Sigmoid colon (tissue), 7 donors: Measurements from ENCODE around the gene CEACAM6. TPM values are rescaled to one million over a fixed set of nuclear protein-coding genes. Genes with fewer than 3 reads are reported as not detected.

Experiments
- DNase-seq: peaks from one replicate; pipeline ENCODE4 v3.0.0-alpha.2; 2019
- H3K27ac ChIP-seq, 4 donors: fragments of 200-600 bp; sonication (generic); one replicate each; pipeline ENCODE4 v1.5.1; 2016 to 2019; ENCODE audit warnings: mild to moderate bottlenecking in 1 of 4
- H3K27me3 ChIP-seq, 3 donors: fragments of 200-600 bp; sonication (generic); one replicate each; pipeline ENCODE4 v1.5.1; 2019; ENCODE audit warnings: mild to moderate bottlenecking in 1 of 3
- H3K36me3 ChIP-seq, 4 donors: fragments of 200-600 bp; sonication (generic); one replicate each; pipeline ENCODE4 v1.5.1; 2016 to 2019
- H3K4me1 ChIP-seq, 4 donors: fragments of 200-600 bp; sonication (generic); one replicate each; pipeline ENCODE4 v1.5.1; 2017 to 2019
- H3K4me3 ChIP-seq, 4 donors: fragments of 200-600 bp; sonication (generic); one replicate each; pipeline ENCODE4 v1.5.1; 2017 to 2019; ENCODE audit warnings: mild to moderate bottlenecking in 2 of 4, moderate library complexity in 1 of 4
- H3K9me3 ChIP-seq, 4 donors: fragments of 200-600 bp in 3 of 4; sonication (generic) in 3 of 4; one replicate each; pipeline versions ENCODE4 v1.5.1 to v1.6.1; 2013 to 2019
- EP300 ChIP-seq, 4 donors: sonication (generic); formaldehyde crosslinking; IDR thresholded peaks; one replicate each; pipeline ENCODE4 v1.6.1; 2017; ENCODE audit warnings: antibody characterized with exemption in 4 of 4
- POLR2A ChIP-seq, 2 donors: fragments of 450-650 bp; IDR thresholded peaks; one replicate each; pipeline ENCODE4 v1.6.1; 2016; ENCODE audit warnings: antibody characterized with exemption in 2 of 2, mild to moderate bottlenecking in 2 of 2, moderate library complexity in 2 of 2
- POLR2AphosphoS5 ChIP-seq, 4 donors: sonication (generic); formaldehyde crosslinking; IDR thresholded peaks; one replicate each; pipeline ENCODE4 v1.6.1; 2017; ENCODE audit warnings: antibody characterized with exemption in 4 of 4
- WGBS, 2 donors: extraction: QIAGEN DNeasy Blood & Tissue Kit; methylation state at CpG; one replicate each; pipeline ENCODE4 v1.1.7; 2013; 5-methylcytosine and 5-hydroxymethylcytosine counted together
- intact Hi-C: fragments of 100-400 bp; cut with DNase I; formaldehyde crosslinking; loops from one replicate; pipeline ENCODE4 v1.15.1; 2023
- polyA plus RNA-seq, 3 donors: library from polyadenylated mRNA; stranded (reverse); fragments of 200-250 nt; gene quantifications; one replicate each; pipeline ENCODE4 v1.2.3, GENCODE V29; 2013
- total RNA-seq, 4 donors: library from RNA; depleted of rRNA; stranded (reverse); fragments of >200 nt; gene quantifications; one replicate each; pipeline ENCODE4 v1.1.0, GENCODE V29; 2016
- TF ChIP-seq, protein P1 (sequence below), 4 experiments: fragments of 450-650 bp in 3 of 4; fragments of 200-600 bp in 1 of 4; IDR thresholded peaks; one replicate each; pipeline ENCODE4 v1.5.1; 2016 to 2019; ENCODE audit warnings: antibody characterized with exemption in 4 of 4, mild to moderate bottlenecking in 3 of 4, moderate library complexity in 2 of 4
- donor health status: healthy with polysubstance abuse.
- donor health status: Bipolar disorder and iron deficiency.
- donor health status: healthy.

Gene CEACAM6
- total and polyA plus RNA-seq, 7 donors: 0.27 to 516 (median 18.1) TPM; not detected in 1

GRCh38 chr19:41718761-41719160 lies 36.6 kb upstream of the CEACAM6 start:
- TF ChIP-seq POLR2AphosphoS5 (IDR thresholded peaks at IDR 0.05) (no peak), EP300 (IDR thresholded peaks at IDR 0.05) (no peak), POLR2A (IDR thresholded peaks at IDR 0.05) (no peak)
- TF ChIP-seq, protein P1, sequence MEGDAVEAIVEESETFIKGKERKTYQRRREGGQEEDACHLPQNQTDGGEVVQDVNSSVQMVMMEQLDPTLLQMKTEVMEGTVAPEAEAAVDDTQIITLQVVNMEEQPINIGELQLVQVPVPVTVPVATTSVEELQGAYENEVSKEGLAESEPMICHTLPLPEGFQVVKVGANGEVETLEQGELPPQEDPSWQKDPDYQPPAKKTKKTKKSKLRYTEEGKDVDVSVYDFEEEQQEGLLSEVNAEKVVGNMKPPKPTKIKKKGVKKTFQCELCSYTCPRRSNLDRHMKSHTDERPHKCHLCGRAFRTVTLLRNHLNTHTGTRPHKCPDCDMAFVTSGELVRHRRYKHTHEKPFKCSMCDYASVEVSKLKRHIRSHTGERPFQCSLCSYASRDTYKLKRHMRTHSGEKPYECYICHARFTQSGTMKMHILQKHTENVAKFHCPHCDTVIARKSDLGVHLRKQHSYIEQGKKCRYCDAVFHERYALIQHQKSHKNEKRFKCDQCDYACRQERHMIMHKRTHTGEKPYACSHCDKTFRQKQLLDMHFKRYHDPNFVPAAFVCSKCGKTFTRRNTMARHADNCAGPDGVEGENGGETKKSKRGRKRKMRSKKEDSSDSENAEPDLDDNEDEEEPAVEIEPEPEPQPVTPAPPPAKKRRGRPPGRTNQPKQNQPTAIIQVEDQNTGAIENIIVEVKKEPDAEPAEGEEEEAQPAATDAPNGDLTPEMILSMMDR (IDR thresholded peaks at IDR 0.05): no peak
- H3K9me3 ChIP-seq: no peaks in the 10 kb centered on the region
- no peak for DNase-seq
- no peaks in the 10 kb centered on the region for H3K36me3 ChIP-seq
- no peak overlapping the region for H3K4me3 ChIP-seq
- no peaks in the 10 kb centered on the region for H3K4me1 ChIP-seq
- H3K27ac ChIP-seq: no peak overlapping the region
- WGBS, 2 donors: 88 to 90% methylated on average over 6 of the region's 6 CpGs
- H3K27me3 ChIP-seq: peaks cover 0 to 6% (median 0%) of the 10 kb centered on the region in 3 donors
- intact Hi-C loops: no loop called here

DNA sequence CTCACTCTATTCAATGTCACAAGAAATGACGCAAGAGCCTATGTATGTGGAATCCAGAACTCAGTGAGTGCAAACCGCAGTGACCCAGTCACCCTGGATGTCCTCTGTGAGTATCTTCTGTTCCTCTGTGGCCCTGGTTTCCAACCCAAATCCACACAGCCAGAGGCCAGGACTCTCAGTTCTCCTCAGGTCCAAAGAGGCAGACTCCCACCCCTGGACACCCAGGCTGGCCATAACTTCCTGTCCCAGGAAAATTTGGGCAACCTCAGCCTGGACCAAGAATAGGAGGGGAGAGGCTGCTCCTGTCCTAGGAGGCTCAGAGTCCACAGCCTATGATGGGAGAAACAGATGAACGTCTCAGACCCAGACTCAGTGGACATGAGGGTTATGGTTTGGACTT lies 35.2 kb upstream of the CEACAM6 start:
- peaks cover 0 to 3% (median 0%) of the 10 kb centered on the region in 3 donors for H3K27me3 ChIP-seq
- H3K36me3 ChIP-seq: no peaks in the 10 kb centered on the region
- H3K9me3 ChIP-seq: no peaks in the 10 kb centered on the region
- H3K4me3 ChIP-seq: no peak overlapping the region
- no peak overlapping the region for H3K27ac ChIP-seq
- WGBS, 2 donors: 84 to 88% methylated on average over 3 of the region's 3 CpGs
- no peaks in the 10 kb centered on the region for H3K4me1 ChIP-seq
- DNase-seq: no peak
- TF ChIP-seq POLR2AphosphoS5 (IDR thresholded peaks at IDR 0.05) (no peak), POLR2A (IDR thresholded peaks at IDR 0.05) (no peak), EP300 (IDR thresholded peaks at IDR 0.05) (no peak)
- TF ChIP-seq, protein P1 (IDR thresholded peaks at IDR 0.05): no peak
- intact Hi-C loops: no loop called here

DNA sequence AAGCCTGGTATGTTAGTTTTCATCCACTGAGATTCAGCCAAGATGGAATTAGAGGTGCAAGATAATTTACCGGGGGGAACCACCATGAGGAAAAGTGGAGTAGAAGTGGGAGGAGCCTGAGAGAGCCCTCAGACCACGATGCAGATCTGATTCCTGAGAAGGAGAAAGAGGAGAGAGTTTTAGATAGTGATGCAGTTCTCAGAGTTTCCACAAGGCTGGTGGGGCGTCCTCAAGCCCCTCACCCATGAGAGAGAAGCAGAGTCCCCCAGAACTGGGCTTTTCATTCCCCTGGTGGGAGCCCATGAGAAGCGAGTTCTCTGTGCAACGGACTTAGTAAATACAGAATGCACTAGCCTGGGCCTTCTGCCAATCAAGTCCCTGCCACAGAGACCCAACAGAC lies 28.8 kb upstream of the CEACAM6 start:
- peaks cover 0 to 23% (median 0%) of the 10 kb centered on the region in 3 donors for H3K27me3 ChIP-seq
- H3K9me3 ChIP-seq: no peaks in the 10 kb centered on the region
- 49 to 60% methylated on average over 5 of the region's 5 CpGs for WGBS, 2 donors
- intact Hi-C loops: no loop called here
- no peak overlapping the region for H3K27ac ChIP-seq
- H3K36me3 ChIP-seq: no peaks in the 10 kb centered on the region
- DNase-seq: no peak
- no peak overlapping the region for H3K4me3 ChIP-seq
- TF ChIP-seq, protein P1 (IDR thresholded peaks at IDR 0.05): no peak
- no peak for TF ChIP-seq EP300 (IDR thresholded peaks at IDR 0.05)
- no peak for TF ChIP-seq POLR2A (IDR thresholded peaks at IDR 0.05)
- TF ChIP-seq POLR2AphosphoS5 (IDR thresholded peaks at IDR 0.05): no peak
- H3K4me1 ChIP-seq: no peaks in the 10 kb centered on the region

DNA sequence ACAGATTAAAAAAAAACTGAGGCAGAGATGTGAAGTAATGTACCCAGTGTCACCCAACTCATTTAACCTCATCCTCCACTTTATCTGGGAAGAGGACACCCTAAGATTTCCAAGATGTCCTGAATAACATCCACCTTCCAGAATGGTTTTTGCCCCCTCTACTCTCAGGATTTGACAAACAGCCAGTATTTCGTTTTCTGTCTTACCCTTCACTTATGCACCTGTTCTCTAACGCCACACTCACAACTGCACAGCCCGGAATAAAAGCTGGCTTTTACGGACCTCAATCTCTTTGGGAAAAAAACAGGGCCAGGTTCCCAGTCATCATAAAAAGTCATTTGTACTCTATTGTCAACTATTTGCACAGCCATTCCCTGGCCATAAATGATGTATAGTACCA lies 21.2 kb upstream of the CEACAM6 start:
- Histone ChIP-seq H3K27me3 (peaks cover 0 to 7% (median 0%) of the 10 kb centered on the region in 3 donors), H3K4me3 (no peak overlapping the region), H3K9me3 (no peaks in the 10 kb centered on the region), H3K36me3 (no peaks in the 10 kb centered on the region), H3K27ac (no peak overlapping the region), H3K4me1 (no peaks in the 10 kb centered on the region)
- no peak for DNase-seq
- 15 to 59% methylated on average over 4 of the region's 4 CpGs for WGBS, 2 donors
- intact Hi-C loops: no loop called here
- TF ChIP-seq POLR2A (IDR thresholded peaks at IDR 0.05) (no peak), POLR2AphosphoS5 (IDR thresholded peaks at IDR 0.05) (no peak), EP300 (IDR thresholded peaks at IDR 0.05) (no peak)
- TF ChIP-seq, protein P1 (IDR thresholded peaks at IDR 0.05): no peak

GRCh38 chr19:41734585-41734984 lies 20.7 kb upstream of the CEACAM6 start:
- intact Hi-C loops: no loop called here
- 12 to 60% methylated on average over 3 of the region's 3 CpGs for WGBS, 2 donors
- TF ChIP-seq, protein P1 (IDR thresholded peaks at IDR 0.05): no peak
- TF ChIP-seq POLR2A (IDR thresholded peaks at IDR 0.05) (no peak), POLR2AphosphoS5 (IDR thresholded peaks at IDR 0.05) (no peak), EP300 (IDR thresholded peaks at IDR 0.05) (no peak)

More at GRCh38 chr19:41734585-41734984, 20.7 kb upstream of the CEACAM6 start:
- H3K36me3 ChIP-seq: no peaks in the 10 kb centered on the region
- no peaks in the 10 kb centered on the region for H3K4me1 ChIP-seq
- no peaks in the 10 kb centered on the region for H3K9me3 ChIP-seq
- H3K4me3 ChIP-seq: no peak overlapping the region
- DNase-seq: no peak
- H3K27me3 ChIP-seq: peaks cover 0 to 8% (median 0%) of the 10 kb centered on the region in 3 donors
- H3K27ac ChIP-seq: peak overlapping the region in 1 of 4 donors; percentile 2
